Mesothelial cell of epicardium (in vitro differentiated cells): ENCODE data around the gene IL6ST. TPM values are rescaled to one million over a fixed set of nuclear protein-coding genes. Genes with fewer than 3 reads are reported as not detected.
A peak's percentile ranks its signal among the peaks of the same experiment; 100 is the strongest.
"Not testable (repeated sequence)": the region's sequence is repeated elsewhere in the genome, so short reads cannot be mapped to it uniquely, and the experiment has no call there.

Experiments used
- DNase-seq, 2 experiments: peaks; one replicate each; pipeline ENCODE4 v3.0.0; 2021; ENCODE audit warnings: low spot score in 2 of 2; ENCODE audit not compliant: unreplicated experiment in 2 of 2
- H3K27ac Mint-ChIP-seq: 2 replicates; pipeline ENCODE4 v1.8.0; 2021; ENCODE audit warnings: mixed read lengths
- H3K27me3 Mint-ChIP-seq: 2 replicates; pipeline ENCODE4 v1.8.0; 2021; ENCODE audit warnings: low read depth, mixed read lengths
- H3K36me3 Mint-ChIP-seq: 2 replicates; pipeline ENCODE4 v1.8.0; 2021; ENCODE audit warnings: mixed read lengths
- H3K4me1 Mint-ChIP-seq: 2 replicates; pipeline ENCODE4 v1.8.0; 2021; ENCODE audit warnings: mixed read lengths
- H3K4me3 Mint-ChIP-seq: 2 replicates; pipeline ENCODE4 v1.8.0; 2021; ENCODE audit warnings: mild to moderate bottlenecking, moderate library complexity, mixed read lengths
- H3K9me3 Mint-ChIP-seq: 2 replicates; pipeline ENCODE4 v1.8.0; 2021; ENCODE audit warnings: mixed read lengths
- total RNA-seq: library from RNA; stranded (reverse); gene quantifications from 3 replicates; pipeline ENCODE4 v1.2.1, GENCODE V29; 2021
- TF ChIP-seq, protein P1 (sequence below): fragments of 200-600 bp; sonication (generic); IDR thresholded peaks from one replicate; pipeline ENCODE4 v1.5.0; 2021; ENCODE audit warnings: antibody characterized with exemption; ENCODE audit not compliant: unreplicated experiment

Gene IL6ST
- total RNA-seq, 1 donor from 2014 or later, result 373 TPM

DNA sequence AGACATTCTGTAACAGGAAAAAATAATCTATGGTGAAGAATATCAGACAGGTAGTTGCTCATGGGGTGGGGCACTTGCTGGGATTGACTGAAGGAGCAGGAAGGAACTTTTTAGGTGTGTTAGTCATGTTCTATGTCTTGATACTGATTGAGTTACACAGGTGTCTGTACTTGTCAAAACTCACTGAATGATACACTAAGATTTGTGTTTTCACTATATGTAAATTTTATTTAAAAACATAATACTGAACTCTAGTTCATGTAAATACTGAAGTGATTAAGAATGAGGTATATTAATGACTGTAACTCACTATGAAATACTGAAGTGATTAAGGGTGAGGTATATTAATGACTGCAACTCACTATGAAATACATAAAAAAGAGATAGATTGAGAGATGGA, 28.5 kb downstream of the IL6ST start:
- peaks cover 3% of the 10 kb centered on the region for H3K4me1 Mint-ChIP-seq
- no peak for DNase-seq
- H3K4me3 Mint-ChIP-seq, result no peak overlapping the region
- TF ChIP-seq, protein P1, sequence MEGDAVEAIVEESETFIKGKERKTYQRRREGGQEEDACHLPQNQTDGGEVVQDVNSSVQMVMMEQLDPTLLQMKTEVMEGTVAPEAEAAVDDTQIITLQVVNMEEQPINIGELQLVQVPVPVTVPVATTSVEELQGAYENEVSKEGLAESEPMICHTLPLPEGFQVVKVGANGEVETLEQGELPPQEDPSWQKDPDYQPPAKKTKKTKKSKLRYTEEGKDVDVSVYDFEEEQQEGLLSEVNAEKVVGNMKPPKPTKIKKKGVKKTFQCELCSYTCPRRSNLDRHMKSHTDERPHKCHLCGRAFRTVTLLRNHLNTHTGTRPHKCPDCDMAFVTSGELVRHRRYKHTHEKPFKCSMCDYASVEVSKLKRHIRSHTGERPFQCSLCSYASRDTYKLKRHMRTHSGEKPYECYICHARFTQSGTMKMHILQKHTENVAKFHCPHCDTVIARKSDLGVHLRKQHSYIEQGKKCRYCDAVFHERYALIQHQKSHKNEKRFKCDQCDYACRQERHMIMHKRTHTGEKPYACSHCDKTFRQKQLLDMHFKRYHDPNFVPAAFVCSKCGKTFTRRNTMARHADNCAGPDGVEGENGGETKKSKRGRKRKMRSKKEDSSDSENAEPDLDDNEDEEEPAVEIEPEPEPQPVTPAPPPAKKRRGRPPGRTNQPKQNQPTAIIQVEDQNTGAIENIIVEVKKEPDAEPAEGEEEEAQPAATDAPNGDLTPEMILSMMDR, result no peak
- peaks cover 27% of the 10 kb centered on the region for H3K36me3 Mint-ChIP-seq
- no peaks in the 10 kb centered on the region for H3K27me3 Mint-ChIP-seq
- no peak overlapping the region for H3K27ac Mint-ChIP-seq
- H3K9me3 Mint-ChIP-seq, result no peaks in the 10 kb centered on the region

DNA sequence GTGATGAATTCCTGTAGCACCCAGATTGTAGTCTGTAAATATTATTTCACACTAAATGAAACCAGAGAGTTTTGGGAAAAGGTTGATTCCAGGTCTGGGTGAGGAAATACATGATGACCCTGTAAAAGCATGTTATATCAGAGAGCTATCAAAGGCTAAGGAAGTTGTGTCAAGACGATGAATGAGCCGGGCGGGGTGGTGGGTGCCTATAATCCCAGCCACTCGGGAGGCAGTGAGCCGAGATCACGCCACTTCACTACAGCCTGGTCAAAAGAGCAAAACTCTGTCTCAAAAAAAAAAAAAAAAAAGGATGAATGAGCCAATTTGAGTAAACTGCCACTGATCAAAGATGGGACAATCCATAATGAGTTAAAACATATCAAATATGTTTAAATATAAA, 29.2 kb downstream of the IL6ST start:
- Mint-ChIP-seq H3K4me3 (no peak overlapping the region), H3K9me3 (no peaks in the 10 kb centered on the region), H3K36me3 (peaks cover 31% of the 10 kb centered on the region), H3K4me1 (peaks cover 3% of the 10 kb centered on the region), H3K27me3 (no peaks in the 10 kb centered on the region), H3K27ac (peak overlapping the region; percentile 59)
- TF ChIP-seq, protein P1, result no peak
- DNase-seq, result no peak

DNA sequence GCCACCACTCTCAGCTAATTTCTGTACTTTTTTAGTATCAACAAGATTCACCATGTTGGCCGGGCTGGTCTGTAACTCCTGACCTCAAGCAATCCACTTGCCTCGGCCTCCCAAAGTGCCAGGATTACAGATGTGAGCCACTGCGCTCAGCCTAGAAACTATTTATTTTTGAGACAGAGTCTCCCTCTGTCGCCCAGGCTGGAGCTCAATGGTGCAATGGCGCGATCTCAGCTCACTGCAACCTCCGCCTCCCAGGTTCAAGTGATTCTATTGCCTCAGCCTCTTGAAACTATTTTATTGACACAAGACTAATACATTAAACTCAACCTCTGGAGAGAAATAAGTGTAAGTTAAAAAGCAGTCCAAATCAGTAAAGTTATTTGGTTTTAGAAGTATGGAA, 34.0 kb downstream of the IL6ST start:
- H3K4me1 Mint-ChIP-seq, result peaks cover 3% of the 10 kb centered on the region
- peaks cover 35% of the 10 kb centered on the region for H3K36me3 Mint-ChIP-seq
- peak overlapping the region; percentile 34 for H3K27ac Mint-ChIP-seq
- no peaks in the 10 kb centered on the region for H3K9me3 Mint-ChIP-seq
- H3K4me3 Mint-ChIP-seq, result no peak overlapping the region
- no peak for DNase-seq
- no peaks in the 10 kb centered on the region for H3K27me3 Mint-ChIP-seq
- TF ChIP-seq, protein P1, result no peak

DNA sequence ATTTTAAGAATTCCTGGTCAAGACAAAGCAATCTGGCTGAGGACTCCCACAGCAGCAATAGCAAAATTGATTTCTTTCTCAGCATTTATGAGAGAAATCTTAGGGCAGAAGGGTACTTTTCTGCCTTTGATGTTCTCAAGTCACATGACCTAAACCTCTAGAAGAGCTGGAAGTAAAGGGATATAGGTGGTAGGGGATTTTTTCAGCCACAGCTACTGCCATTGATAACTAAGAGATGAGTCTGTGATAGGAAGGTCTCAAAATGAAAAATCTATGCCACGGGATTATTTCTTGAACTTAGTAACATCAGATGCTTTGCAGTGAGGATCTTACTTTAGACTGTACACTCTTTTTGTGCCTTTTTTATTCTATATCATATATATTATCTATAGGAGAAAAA, 35.6 kb downstream of the IL6ST start:
- H3K36me3 Mint-ChIP-seq, result peaks cover 40% of the 10 kb centered on the region

DNA sequence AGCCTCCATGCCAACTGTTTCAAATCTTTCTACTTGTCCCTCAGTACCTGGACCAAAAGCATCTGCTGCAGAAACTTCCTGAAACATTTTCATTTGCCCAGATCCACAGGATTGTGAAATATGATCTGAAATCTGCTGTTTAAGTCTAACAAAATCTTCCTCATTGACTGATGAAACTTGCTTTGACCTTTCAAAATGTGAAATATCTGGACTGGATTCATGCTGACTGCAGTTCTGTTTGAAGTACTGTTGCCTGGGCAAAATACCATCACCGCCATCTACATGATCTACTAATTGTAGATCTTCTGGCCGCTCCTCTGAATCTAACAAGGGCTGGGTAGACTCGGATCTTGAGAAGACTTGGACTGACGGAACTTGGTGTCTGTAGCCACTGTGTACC, 53.6 kb downstream of the IL6ST start:
- not testable (repeated sequence) for H3K27me3 Mint-ChIP-seq, H3K4me1 Mint-ChIP-seq, H3K27ac Mint-ChIP-seq, DNase-seq, H3K9me3 Mint-ChIP-seq, H3K4me3 Mint-ChIP-seq
- H3K36me3 Mint-ChIP-seq, result peaks cover 38% of the 10 kb centered on the region

More for the DNA sequence above, 35.6 kb downstream of the IL6ST start:
- no peak for DNase-seq
- H3K9me3 Mint-ChIP-seq, result no peaks in the 10 kb centered on the region
- no peak overlapping the region for H3K4me3 Mint-ChIP-seq
- H3K27me3 Mint-ChIP-seq, result no peaks in the 10 kb centered on the region
- H3K27ac Mint-ChIP-seq, result peak overlapping the region; percentile 2
- no peaks in the 10 kb centered on the region for H3K4me1 Mint-ChIP-seq
- TF ChIP-seq, protein P1, result no peak

DNA sequence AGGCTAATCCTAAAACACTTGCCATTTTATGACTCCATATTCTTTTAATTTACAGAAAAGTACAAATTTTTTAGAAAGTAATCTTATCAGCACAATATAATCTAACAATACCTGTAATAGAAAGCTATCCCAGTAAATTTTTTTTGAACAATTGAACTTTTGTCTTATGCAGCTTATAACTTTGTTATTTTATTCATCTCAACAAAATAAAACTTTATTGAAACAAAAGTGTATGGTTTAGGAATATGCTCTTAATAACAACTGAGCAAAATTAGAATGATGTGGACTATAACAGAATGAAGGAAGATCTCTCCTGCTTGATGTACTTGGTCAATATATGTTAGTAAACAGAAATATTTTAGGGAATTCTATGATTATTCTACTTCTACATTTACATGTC, 57.2 kb downstream of the IL6ST start:
- not testable (repeated sequence) for H3K27ac Mint-ChIP-seq, H3K4me3 Mint-ChIP-seq, H3K27me3 Mint-ChIP-seq, DNase-seq, H3K9me3 Mint-ChIP-seq, H3K4me1 Mint-ChIP-seq
- H3K36me3 Mint-ChIP-seq, result peaks cover 16% of the 10 kb centered on the region

DNA sequence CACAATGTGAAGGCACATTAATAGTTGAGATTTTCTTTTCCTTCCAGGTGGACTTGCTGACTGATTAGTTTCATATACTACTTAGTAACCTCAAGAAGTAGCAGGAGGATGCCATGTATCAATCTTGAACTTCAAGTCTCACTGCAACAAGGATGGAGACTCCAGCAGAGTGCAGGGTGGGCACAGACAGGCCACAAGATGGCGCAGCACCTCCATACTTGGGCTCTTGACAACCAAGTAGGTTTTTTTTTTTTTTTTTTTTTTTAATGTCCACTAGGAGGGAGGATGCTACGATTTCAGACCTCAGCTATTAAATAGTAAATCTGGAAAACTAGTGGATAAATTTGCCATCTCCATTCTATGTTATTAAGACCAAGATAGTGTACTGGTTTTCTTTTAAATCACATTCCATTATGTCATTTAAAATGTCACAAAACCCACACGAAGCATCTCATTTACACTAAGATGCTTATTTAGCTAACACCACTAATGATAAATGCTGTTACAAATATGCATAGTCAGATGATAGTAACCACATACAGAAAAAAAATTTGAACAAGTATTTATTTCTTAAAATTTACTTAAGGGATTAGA, 58.6 kb downstream of the IL6ST start:
- no peaks in the 10 kb centered on the region for H3K27me3 Mint-ChIP-seq
- H3K9me3 Mint-ChIP-seq, result no peaks in the 10 kb centered on the region
- peaks cover 6% of the 10 kb centered on the region for H3K36me3 Mint-ChIP-seq
- H3K27ac Mint-ChIP-seq, result peak overlapping the region; percentile 53
- no peaks in the 10 kb centered on the region for H3K4me1 Mint-ChIP-seq
- TF ChIP-seq, protein P1, result peak; percentile 83
- H3K4me3 Mint-ChIP-seq, result no peak overlapping the region
- peak; percentile 52 to 76 for DNase-seq
